Small intestine (tissue), 7 donors: Measurements from ENCODE around the gene C1orf21. TPM values are rescaled to one million over a fixed set of nuclear protein-coding genes. Genes with fewer than 3 reads are reported as not detected.

Source experiments
- DNase-seq, 2 donors: peaks; one replicate each; pipeline versions ENCODE4 v3.0.0 to v3.0.0-alpha.2; 2013
- FAIRE-seq: peaks from 2 replicates; lab custom pipeline; 2012; peaks lifted over from hg19 to GRCh38; lab: Jason Lieb, UNC
- H3K27ac ChIP-seq, 3 donors: one replicate each; pipeline ENCODE4 v1.5.1; 2013; ENCODE audit warnings: low read length in 2 of 3, mild to moderate bottlenecking in 2 of 3, control low read depth in 1 of 3, inconsistent platforms in 1 of 3, low read depth in 1 of 3, moderate library complexity in 1 of 3
- H3K27me3 ChIP-seq, 3 donors: one replicate each; pipeline ENCODE4 v1.6.1; 2013; ENCODE audit warnings: low read length in 3 of 3, inconsistent platforms in 1 of 3; ENCODE audit not compliant: control insufficient read depth in 3 of 3, insufficient read depth in 3 of 3
- H3K36me3 ChIP-seq, 3 donors: one replicate each; pipeline ENCODE4 v1.6.1; 2013; ENCODE audit warnings: low read length in 3 of 3, inconsistent platforms in 1 of 3, low read depth in 1 of 3, mild to moderate bottlenecking in 1 of 3, moderate library complexity in 1 of 3; ENCODE audit not compliant: control insufficient read depth in 3 of 3, insufficient read depth in 2 of 3
- H3K4me1 ChIP-seq, 3 donors: one replicate each; pipeline ENCODE4 v1.6.1; 2013; ENCODE audit warnings: low read length in 2 of 3, inconsistent platforms in 1 of 3, low read depth in 1 of 3, mild to moderate bottlenecking in 1 of 3, moderate library complexity in 1 of 3; ENCODE audit not compliant: control insufficient read depth in 3 of 3, insufficient read depth in 2 of 3
- H3K4me3 ChIP-seq, 3 donors: one replicate each; pipeline ENCODE4 v1.5.1; 2013; ENCODE audit warnings: low read length in 3 of 3, control low read depth in 1 of 3, inconsistent platforms in 1 of 3, low read depth in 1 of 3, mild to moderate bottlenecking in 1 of 3, moderate library complexity in 1 of 3
- H3K9me3 ChIP-seq, 2 donors: one replicate each; pipeline ENCODE4 v1.6.1; 2013; ENCODE audit warnings: low read depth in 1 of 2, low read length in 1 of 2; ENCODE audit not compliant: control insufficient read depth in 2 of 2, insufficient read depth in 1 of 2
- WGBS, 3 donors: extraction: QIAGEN DNeasy Blood & Tissue Kit; methylation state at CpG; one replicate each; pipeline ENCODE4 v1.1.7; 2013; 5-methylcytosine and 5-hydroxymethylcytosine counted together
- polyA plus RNA-seq, 4 donors: library from polyadenylated mRNA; stranded (reverse) in 3 of 4; unstranded in 1 of 4; fragments of 200-250 nt in 3 of 4; fragments of 120-200 nt in 1 of 4; gene quantifications; one replicate each; pipeline versions ENCODE4 v1.2.1 to v1.2.3, GENCODE V29; 2013
- donor health status: healthy with polysubstance abuse.
- donor health status: control.
- donor health status: control.
- donor health status: Bipolar disorder and iron deficiency.
- donor health status: healthy.

Gene C1orf21
- polyA plus RNA-seq, 4 donors, result 36.5 to 78.3 (median 58.9) TPM

- Histone ChIP-seq H3K36me3 (no peaks in the 10 kb centered on the region), H3K4me3 (no peak overlapping the region), H3K27ac (no peak overlapping the region), H3K4me1 (peaks cover 2 to 13% (median 5%) of the 10 kb centered on the region in 3 donors), H3K9me3 (no peaks in the 10 kb centered on the region), H3K27me3 (no peaks in the 10 kb centered on the region)
- FAIRE-seq, result no peak
- DNase-seq, result peak in 1 of 2 donors; percentile 43
- 60 to 67% (median 62%) methylated on average over 9 of the region's 9 CpGs for WGBS, 3 donors
These were observed 35.8 kb downstream of the C1orf21 start for GRCh38 chr1:184422490-184423233.

- no peaks in the 10 kb centered on the region for H3K27me3 ChIP-seq
- no peaks in the 10 kb centered on the region for H3K36me3 ChIP-seq
- 66 to 89% (median 74%) methylated on average over 2 of the region's 2 CpGs for WGBS, 3 donors
- H3K4me3 ChIP-seq, result no peak overlapping the region
- no peak for DNase-seq
- H3K27ac ChIP-seq, result no peak overlapping the region
- H3K9me3 ChIP-seq, result no peaks in the 10 kb centered on the region
- no peak for FAIRE-seq
- H3K4me1 ChIP-seq, result peaks cover 2 to 11% (median 5%) of the 10 kb centered on the region in 3 donors
These were observed 36.8 kb downstream of the C1orf21 start for GRCh38 chr1:184423649-184424048.

GRCh38 chr1:184424157-184424556 lies 37.3 kb downstream of the C1orf21 start:
- no peaks in the 10 kb centered on the region for H3K36me3 ChIP-seq
- DNase-seq, result no peak
- 45 to 74% (median 59%) methylated on average over 3 of the region's 3 CpGs for WGBS, 3 donors
- H3K9me3 ChIP-seq, result no peaks in the 10 kb centered on the region
- no peak for FAIRE-seq
- no peaks in the 10 kb centered on the region for H3K27me3 ChIP-seq
- no peak overlapping the region for H3K4me3 ChIP-seq
- no peak overlapping the region for H3K27ac ChIP-seq
- peaks cover 2 to 11% (median 5%) of the 10 kb centered on the region in 3 donors for H3K4me1 ChIP-seq

GRCh38 chr1:184424945-184425344 lies 38.1 kb downstream of the C1orf21 start:
- H3K27ac ChIP-seq, result no peak overlapping the region
- WGBS, 3 donors, result 50 to 75% (median 69%) methylated on average over 2 of the region's 2 CpGs
- no peak for FAIRE-seq
- no peaks in the 10 kb centered on the region for H3K27me3 ChIP-seq
- peaks cover 2 to 11% (median 5%) of the 10 kb centered on the region in 3 donors for H3K4me1 ChIP-seq
- no peak for DNase-seq
- H3K36me3 ChIP-seq, result no peaks in the 10 kb centered on the region
- no peak overlapping the region for H3K4me3 ChIP-seq
- H3K9me3 ChIP-seq, result no peaks in the 10 kb centered on the region

- Histone ChIP-seq H3K4me1 (peaks cover 2 to 11% (median 5%) of the 10 kb centered on the region in 3 donors), H3K27me3 (no peaks in the 10 kb centered on the region), H3K9me3 (no peaks in the 10 kb centered on the region), H3K36me3 (no peaks in the 10 kb centered on the region), H3K4me3 (no peak overlapping the region), H3K27ac (peak overlapping the region in 1 of 3 donors; percentile 47)
- no peak for FAIRE-seq
- 29 to 60% (median 50%) methylated on average over 7 of the region's 7 CpGs for WGBS, 3 donors
- peak in 1 of 2 donors; percentile 94 for DNase-seq
These were observed 38.8 kb downstream of the C1orf21 start for GRCh38 chr1:184425449-184426277.

GRCh38 chr1:184426278-184426674 lies 39.4 kb downstream of the C1orf21 start:
- H3K27me3 ChIP-seq, result no peaks in the 10 kb centered on the region
- no peak overlapping the region for H3K4me3 ChIP-seq
- no peak overlapping the region for H3K27ac ChIP-seq
- no peaks in the 10 kb centered on the region for H3K9me3 ChIP-seq
- no peaks in the 10 kb centered on the region for H3K36me3 ChIP-seq
- FAIRE-seq (no peak), DNase-seq (no peak)
- WGBS, 3 donors, result 83 to 87% (median 86%) methylated on average over 7 of the region's 7 CpGs
- peaks cover 2 to 11% (median 5%) of the 10 kb centered on the region in 3 donors for H3K4me1 ChIP-seq

GRCh38 chr1:184427722-184428121 lies 40.9 kb downstream of the C1orf21 start:
- DNase-seq (no peak), FAIRE-seq (no peak)
- H3K36me3 ChIP-seq, result no peaks in the 10 kb centered on the region
- peaks cover 0 to 8% (median 5%) of the 10 kb centered on the region in 3 donors for H3K4me1 ChIP-seq
- H3K4me3 ChIP-seq, result no peak overlapping the region
- H3K9me3 ChIP-seq, result no peaks in the 10 kb centered on the region
- H3K27ac ChIP-seq, result no peak overlapping the region
- WGBS, 3 donors, result 86 to 91% (median 91%) methylated on average over 2 of the region's 2 CpGs
- no peaks in the 10 kb centered on the region for H3K27me3 ChIP-seq

GRCh38 chr1:184428604-184429003 lies 41.8 kb downstream of the C1orf21 start:
- DNase-seq (no peak), FAIRE-seq (no peak)
- peaks cover 0 to 6% (median 5%) of the 10 kb centered on the region in 3 donors for H3K4me1 ChIP-seq
- H3K27ac ChIP-seq, result no peak overlapping the region
- no peak overlapping the region for H3K4me3 ChIP-seq
- no peaks in the 10 kb centered on the region for H3K36me3 ChIP-seq
- H3K9me3 ChIP-seq, result no peaks in the 10 kb centered on the region
- no peaks in the 10 kb centered on the region for H3K27me3 ChIP-seq
